Raji (cell line): ENCODE results near the gene HHAT.

Experiments used
- POLR2A ChIP-seq: IDR thresholded peaks from 2 replicates; pipeline ENCODE4 v1.6.1; 2011; ENCODE audit warnings: low read depth, low read length, control low read depth; ENCODE audit not compliant: insufficient read depth

The HHAT gene

DNA sequence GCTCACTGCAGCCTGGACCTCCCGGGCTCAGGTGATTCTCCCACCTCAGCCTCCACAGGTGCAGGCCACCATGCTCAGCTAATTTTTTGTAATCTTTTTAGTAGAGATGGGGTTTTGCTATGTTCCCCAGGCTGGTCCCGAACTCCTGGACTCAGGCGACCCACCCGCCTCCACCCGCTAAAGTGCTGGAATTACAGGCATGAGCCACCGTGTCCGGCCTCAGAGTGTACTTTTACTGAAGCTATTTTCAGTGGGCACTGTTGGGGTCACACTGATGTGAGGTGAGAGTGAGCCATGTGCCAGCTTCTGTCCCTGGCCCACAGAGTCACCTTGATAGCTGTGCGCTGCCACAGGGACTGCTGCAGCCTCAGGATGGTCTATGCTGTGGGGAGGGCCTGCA is 25.3 kb upstream of the HHAT start:
- no peak for TF ChIP-seq POLR2A

DNA sequence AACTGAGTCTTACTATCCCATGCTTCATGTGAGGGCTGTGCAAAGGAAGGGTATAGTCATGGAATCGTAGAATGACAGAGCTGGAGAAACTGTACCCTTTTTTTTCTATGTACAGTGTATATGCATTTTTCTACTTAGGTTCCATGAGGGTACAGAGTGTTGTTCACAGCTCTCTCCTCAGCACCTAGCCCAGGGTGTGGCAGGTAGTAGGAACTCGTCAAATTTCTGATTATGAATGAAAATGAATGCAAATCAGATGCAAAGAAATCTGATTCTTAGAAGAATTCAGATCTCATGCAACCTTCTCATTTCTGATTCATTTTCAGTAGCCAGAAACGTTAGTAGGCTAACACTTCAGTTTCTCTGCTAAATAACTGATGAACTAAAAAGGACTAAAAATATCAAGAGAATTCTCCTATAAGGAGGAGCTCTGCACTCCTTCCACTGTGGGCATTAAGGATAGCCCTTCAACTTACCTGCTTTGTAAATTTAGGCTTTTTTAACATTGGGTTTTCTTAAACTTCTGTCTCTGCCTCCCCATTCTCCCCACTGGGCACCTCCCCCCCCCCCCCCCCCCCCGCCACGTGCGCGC is 18.0 kb upstream of the HHAT start:
- TF ChIP-seq POLR2A: no peak

DNA sequence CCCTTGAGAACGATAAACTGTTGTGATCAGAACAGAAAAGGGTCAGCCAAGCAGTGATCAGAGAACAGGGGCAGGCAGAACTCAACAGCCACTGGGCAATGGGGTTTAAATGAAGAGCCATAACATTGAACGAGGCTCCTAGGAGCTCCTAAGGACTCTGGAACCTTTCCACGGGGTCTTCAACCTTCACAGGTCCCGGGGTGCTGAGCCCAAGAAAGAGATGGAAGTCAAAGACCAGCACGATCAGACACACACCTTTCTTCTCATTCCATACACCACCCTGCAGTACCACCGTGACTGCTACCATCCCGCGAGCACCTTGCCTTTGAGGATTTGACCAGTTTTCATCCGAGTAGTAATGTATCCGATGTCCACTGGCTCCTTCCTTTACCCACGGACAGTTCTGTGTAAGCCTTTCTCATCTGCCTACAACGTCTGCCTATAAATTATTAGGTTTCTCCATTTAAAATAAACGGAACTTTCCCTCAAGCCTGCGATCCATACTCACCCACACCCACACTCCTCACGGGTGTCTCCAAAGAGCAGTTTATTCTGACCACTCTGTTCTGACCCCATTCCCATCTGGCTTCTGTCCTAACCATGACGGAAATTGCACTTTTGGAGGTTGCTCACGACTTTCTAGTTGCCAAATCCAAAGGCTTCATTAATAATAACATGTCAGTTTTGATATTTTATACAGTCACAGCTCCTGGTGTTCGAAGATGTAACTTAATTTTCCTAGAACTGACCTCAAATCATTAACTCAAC is 16.8 kb upstream of the HHAT start:
- TF ChIP-seq POLR2A: no peak

DNA sequence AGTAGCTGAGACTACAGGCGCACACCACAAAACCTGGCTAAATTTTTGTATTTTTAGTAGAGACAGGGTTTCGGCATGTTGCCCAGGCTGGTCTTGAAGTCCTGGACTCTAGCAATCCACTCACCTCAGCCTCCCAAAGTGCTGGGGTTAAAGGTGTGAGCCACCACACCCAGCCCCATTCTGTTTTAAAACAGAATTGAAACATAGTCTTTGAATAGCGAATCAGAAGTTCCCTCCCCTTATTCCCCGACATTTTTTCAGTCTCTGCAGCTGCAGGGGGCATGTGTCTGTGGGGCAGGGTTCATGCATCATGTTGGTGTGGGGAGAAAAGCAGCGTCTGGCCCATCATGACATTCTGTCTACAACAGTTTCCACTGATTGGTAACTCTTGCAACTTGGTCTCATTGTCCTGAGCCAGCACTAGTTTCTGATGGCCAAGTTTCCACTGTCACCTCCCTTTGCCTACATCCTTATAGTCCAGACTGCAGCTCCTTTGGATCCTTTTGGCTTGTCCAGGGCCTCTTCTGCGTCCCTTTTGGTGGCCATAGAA is 15.6 kb upstream of the HHAT start:
- TF ChIP-seq POLR2A: no peak

DNA sequence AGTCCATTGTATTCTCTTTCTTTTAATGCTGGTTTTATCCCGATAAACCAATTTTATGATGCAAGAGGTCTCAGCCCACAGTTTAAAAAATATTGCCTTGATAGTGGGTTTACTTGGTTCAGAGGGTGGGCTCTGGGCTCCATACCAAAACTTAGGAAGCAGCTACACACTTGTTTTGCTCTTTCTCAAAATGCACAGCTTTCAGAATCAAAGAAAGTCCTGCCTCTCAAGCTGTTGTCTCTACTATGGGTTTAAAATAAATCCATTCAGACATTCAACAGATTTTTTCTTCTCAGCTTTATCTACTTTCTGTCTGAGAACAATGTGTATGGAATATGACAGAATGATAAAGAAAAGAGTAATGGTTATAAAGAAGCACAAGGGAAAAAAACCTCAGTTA is 14.8 kb upstream of the HHAT start:
- no peak for TF ChIP-seq POLR2A

DNA sequence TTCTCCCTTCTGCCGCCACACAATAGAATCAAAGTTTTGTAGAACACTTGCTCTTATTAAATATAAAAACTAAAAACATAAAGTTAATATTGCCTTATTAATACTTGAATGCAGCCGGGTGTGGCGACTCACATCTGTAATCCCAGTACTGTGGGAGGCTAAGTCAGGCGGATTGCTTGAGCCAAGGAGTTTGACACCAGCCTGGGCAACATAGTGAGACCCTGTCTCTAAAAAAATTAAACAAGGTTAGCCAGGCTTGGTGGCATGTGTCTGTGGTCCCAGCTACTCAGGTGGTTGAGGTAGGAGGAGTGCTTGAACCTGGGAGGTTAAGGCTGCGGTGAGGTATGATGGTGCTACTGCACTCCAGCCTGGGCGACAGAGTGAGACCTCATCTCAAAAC is 13.2 kb upstream of the HHAT start:
- TF ChIP-seq POLR2A: no peak

DNA sequence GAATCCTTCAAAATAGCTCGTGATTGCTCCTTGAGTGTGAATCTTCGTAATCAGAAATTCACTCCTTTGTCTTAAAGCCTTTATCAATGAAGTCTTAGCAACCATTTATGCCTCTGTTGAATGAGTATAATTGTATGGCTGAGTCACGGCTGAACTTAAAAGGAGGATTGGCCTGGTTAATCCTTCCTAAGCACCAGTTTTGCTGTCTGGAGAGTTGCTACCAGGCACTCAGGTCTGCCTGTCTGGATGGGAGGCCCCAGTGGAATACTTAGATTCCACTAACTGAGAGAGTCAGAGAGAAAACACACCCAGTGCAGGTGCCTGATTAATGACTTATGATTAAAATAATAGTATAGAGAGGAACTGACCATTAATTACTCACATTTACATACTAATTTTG is 7.6 kb upstream of the HHAT start:
- no peak for TF ChIP-seq POLR2A

DNA sequence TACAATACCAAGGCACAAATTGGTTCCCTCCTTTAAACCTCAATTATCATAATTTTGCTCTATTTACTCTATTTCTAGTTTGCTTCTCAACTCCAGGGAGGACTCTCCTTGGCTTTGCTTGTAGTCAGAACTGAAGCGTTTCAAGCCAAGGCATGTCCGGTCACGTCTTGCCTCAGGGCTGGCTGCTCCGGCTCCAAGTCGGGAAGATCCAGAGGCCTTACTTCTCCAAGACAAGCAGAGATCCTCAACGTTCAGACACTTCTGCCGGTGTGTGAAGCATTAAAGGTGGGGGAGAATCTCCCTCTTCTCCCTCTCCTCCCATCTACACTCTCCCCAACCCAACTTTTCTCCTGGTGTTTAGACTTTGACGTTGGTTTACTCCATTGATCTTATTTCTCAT is 7.2 kb upstream of the HHAT start:
- no peak for TF ChIP-seq POLR2A

DNA sequence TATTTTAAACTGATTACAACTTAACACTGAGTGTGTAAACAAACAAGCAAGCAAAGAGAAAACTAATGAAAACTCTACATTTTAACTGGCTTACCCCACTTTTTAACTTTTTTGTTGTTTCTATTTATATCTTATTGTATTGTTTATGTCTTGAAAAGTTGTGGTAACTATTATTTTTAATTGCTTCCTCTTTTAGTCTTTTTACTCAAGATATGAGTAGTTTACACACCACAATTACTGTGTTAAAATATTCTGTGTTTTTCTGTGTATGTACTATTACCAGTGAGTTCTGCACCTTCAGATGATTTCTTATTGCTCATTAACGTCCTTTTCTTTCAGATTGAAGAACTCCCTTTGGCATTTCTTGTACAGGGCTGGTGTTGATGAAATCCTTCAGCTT is 4.7 kb upstream of the HHAT start:
- no peak for TF ChIP-seq POLR2A

DNA sequence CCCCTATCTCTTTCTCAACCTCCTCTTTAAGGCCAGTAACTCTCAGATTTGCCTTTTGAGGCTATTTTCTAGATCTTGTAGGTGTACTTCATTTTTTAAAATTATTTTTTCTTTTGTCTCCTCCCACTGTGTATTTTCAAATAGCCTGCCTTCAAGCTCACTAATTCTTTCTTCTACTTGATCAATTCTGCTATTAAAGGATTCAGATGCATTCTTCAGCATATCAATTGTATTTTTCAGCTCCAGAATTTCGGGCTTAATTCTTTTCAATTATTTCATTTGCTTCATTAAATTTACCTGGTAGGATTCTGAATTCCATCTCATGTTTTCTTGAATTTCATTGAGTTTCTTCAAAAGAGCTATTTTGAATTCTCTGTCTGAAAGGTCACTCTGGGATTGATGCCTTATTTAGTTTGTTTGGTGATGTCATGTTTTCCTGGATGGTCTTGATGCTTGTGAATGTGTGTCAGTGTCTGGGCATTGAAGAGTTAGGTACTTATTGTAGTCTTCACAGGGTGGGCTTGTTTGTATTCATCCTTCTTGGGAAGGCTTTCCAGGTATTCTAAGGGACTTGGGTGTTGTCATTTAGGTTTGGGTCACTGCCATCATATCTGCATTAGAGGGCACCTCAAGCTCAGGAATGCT is 3.6 kb upstream of the HHAT start:
- TF ChIP-seq POLR2A: no peak

DNA sequence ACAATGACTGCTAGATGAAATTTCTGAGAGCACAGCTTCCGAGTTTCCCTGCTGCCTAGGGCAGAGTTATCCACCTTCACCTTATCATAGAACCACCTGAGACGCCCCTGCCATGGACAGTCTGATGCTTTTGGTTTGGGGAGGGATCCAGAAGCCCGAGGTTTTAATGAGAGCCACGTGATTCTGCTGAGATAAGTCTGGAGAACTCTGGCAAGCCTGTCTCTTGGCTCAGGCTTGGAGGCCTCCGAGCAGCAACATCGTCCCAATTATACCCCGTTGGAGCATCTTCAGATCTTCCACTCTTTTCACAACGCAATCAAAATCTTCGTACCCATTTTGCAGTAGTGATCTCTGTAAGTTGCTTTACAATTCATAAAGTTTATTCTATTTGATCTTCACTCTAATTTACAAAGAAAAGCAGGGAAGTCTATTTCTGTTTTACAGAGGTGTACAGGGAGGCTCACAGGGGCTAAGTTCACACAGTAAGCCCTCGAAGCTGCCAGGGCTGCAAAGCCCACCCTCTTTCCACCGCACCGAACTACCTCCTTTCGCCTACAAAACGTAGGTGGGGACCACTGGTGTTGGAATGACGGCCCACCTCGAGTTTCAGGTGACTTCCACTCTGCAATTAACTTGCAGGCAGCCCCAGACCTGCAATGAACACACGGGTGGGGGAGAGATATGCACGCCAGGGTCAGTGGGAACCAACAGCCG is 513 bp upstream of the HHAT start:
- no peak for TF ChIP-seq POLR2A

DNA sequence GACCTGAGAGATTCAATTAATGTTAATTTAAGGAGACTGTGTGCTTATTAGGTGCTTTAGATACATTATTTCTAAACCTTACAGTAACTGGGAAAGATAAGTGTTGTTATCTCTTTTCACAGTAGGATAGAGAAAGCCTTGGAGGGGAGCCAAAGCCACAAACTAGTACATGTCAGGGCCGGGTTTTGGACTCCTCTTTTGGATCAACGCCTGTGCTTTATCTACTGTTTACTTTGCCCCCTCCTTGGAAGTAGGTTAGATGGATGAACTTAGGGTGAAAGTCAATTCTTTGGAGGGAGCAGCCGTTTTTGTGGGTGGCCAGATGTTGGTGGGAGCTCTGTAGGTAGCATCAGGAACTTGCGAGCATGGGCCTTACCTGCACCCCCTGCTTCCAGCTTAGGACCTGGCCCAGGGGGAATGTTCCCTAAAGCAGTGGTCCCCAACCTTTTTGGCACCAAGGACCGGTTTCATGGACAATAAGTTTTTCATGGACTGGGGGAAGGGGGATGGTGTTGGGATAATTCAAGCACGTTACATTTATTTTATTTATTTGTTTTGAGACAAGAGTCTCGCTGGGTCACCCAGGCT is 1.7 kb downstream of the HHAT start:
- TF ChIP-seq POLR2A: no peak

DNA sequence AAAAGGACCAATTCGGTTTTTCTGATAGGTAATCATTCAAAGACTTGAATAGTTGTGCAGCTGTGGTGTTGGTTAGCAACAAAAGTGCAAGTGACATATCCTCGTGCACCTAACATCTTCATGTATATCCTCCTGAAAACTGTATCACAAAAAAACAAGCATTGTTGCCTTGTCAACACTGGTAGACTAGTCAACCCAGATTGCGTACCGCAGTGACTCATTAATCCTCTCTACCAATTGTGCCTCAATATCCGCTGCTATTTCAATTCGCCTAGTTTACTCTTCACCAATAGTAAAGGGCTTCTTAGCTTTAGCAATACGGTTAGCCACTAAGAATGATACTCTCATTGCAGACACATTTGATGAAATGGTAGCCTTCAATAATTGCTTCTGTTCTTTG is 3.5 kb downstream of the HHAT start:
- TF ChIP-seq POLR2A: no peak

DNA sequence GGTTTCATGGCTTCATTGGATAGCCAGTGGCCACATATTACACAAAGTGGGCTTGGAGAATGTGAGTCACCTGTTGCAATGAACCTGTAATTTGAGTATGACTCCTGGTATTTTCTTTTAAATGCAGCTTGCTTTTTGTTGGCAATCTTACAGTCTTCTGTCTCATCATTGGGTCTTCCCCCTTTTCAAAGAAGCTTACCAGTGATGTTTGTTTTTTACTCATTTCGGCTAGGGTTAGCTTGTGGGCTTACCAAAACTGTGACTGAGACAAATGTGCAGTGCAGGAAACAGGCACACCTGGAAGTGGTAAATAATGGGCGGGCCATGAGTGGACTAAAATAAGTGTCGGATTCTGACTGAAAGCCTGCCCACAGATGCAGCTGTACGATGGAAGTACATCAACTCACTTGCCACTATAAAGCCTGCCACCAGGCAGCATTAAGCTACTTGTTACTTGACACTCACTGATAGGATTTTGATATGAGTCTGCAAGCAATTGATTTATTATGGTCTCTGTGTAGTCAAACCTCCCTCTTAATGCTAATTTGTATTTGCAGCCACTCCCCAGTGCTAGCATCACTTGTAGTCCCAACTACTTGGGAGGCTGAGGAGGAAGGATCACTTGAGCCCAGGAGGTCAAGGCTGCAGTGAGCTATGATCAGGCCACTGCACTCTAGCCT is 4.2 kb downstream of the HHAT start:
- no peak for TF ChIP-seq POLR2A

DNA sequence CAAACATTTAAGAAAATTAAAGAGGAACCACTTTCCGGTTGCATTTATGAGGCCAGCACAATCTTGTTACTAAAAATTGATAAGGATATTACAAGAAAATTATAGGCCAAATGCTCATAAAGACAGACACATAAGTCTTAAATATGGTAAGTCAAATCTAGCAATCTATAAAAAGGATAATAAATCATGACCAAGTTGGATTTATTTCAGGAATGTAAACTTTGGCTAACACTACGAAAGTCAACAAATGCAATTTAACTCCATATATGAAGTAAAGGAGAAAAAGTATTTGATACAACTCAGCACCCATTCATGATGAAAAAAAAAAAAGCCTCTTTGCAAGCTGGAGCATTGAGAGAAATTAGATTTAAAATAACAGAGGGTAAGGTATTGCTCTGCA is 6.3 kb downstream of the HHAT start:
- no peak for TF ChIP-seq POLR2A
